ENCODE data around the gene RNF183. TPM values are rescaled to one million over a fixed set of nuclear protein-coding genes. Genes with fewer than 3 reads are reported as not detected.

The RNF183 gene
- total RNA-seq, 1 experiment from 2014 or later, result 0.95 TPM

GRCh38 chr9:113293285-113293878 lies 9.8 kb downstream of the RNF183 start:
- no peak for DNase-seq (ENCODE audit: low read depth)
- in situ Hi-C loops (cut with HindIII; ENCODE audit: low pct_unique_long_range_greater_than_20kb, low sequenced_read_pairs), result no loop called here

- DNase-seq (ENCODE audit: low read depth), result no peak
- in situ Hi-C loops (cut with HindIII; ENCODE audit: low pct_unique_long_range_greater_than_20kb, low sequenced_read_pairs), result no loop called here
Observed at GRCh38 chr9:113290052-113290607, 13.0 kb downstream of the RNF183 start.

DNA sequence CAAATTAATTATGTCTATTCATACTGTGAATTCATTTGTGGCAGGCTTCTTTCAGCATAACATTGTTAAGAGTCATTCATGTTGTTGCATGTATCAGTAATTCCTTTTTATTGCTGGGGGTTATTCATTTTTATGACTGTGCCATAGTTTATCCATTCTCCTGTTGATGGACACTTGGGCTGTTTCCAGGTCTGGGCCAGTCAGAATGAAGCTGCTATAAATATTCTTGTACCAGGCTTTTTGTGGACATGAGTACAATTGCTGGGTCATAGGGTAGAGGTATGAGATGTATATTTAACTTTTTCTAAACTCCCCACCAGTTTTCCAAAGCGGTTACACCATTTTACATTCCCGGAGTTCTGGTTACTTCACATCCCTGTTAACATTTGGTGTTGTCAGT lies 14.1 kb downstream of the RNF183 start:
- in situ Hi-C loops (cut with HindIII; ENCODE audit: low pct_unique_long_range_greater_than_20kb, low sequenced_read_pairs), result no loop called here
- DNase-seq (ENCODE audit: low read depth), result no peak

DNA sequence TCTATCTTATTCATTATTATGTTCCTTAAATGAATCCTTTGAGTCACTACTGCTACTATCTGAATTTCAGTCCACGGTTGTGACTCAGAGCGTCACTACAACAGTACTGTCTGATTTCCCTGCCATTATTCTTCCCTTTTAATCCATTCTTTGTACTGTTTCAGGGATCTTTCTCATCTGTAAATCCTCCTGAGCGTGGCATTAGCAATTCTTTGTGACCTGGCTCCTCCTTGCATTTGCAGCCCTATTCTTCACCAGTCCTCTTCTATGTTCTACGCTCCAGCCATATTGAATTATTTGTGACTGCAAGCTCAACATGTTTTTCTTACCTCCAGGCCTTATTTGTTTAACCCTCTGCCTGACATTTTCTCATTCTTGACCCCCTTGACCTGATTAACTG lies 21.8 kb downstream of the RNF183 start:
- no peak for DNase-seq (ENCODE audit: low read depth)
- in situ Hi-C loops (cut with HindIII; ENCODE audit: low pct_unique_long_range_greater_than_20kb, low sequenced_read_pairs), result no loop called here

DNA sequence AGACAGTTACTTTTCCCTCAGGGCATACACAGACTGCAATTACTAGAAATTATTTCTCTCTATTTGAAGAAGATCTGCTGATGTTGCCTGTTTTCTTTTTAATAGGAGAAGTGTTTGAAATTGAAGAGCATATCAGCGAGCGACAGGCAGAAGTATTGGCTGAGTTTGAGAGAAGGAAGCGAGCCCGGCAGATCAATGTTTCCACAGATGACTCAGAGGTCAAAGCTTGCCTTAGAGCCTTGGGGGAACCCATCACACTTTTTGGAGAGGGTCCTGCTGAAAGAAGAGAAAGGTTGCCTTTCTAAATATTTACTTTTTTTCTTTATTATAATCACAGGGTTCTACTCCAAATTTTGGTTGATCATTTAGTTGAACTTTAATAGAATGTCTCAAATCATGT lies 24.3 kb downstream of the RNF183 start:
- in situ Hi-C loops (cut with HindIII; ENCODE audit: low pct_unique_long_range_greater_than_20kb, low sequenced_read_pairs), result no loop called here
- no peak for DNase-seq (ENCODE audit: low read depth)

- in situ Hi-C loops (cut with HindIII; ENCODE audit: low pct_unique_long_range_greater_than_20kb, low sequenced_read_pairs), result no loop called here
- peak; percentile 97 for DNase-seq (ENCODE audit: low read depth)
Observed at GRCh38 chr9:113275157-113276131, 27.7 kb downstream of the RNF183 start, which contains the start of the genes CDC26 and PRPF4. Gene CDC26 (minus strand): TSS chr9:113275572. CDS start chr9:113272507, 3,065 bp downstream. Gene PRPF4 (plus strand): TSS chr9:113275658. CDS start chr9:113275744, 86 bp downstream.

DNA sequence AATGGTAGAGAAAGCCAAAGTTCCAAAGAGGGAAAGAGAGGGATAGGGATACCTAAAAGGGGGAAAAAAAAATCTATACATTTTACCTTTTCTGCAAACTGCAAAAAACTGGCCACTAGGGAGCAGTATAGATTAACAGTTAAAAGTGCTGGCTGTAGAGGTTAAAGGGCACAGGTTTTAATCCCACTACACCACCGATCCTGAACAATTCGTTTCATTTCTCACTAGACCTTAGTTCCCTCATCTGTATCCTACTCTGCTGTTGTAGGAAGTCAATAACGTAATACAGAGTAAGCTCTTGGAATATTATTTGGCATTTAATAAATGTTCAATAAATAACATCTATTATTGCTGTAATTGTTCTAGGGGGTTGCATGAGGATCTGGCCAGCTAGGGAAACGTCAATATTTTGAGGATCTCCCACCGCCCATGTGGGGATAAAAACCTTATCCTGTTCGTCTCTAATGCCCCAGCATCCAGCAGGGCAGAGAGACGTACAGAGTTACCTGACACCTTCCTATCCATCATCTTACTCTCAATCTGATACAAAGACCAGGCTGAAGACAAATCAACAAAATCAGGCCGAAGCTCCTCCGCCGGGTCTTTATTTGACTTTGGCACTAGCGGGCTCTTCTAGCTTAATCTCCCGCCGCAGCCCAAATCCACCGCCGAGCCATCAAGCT lies 28.6 kb downstream of the RNF183 start:
- DNase-seq (ENCODE audit: low read depth), result peak; percentile 58
- in situ Hi-C loops (cut with HindIII; ENCODE audit: low pct_unique_long_range_greater_than_20kb, low sequenced_read_pairs), result no loop called here

- no peak for DNase-seq (ENCODE audit: low read depth)
- in situ Hi-C loops (cut with HindIII; ENCODE audit: low pct_unique_long_range_greater_than_20kb, low sequenced_read_pairs), result no loop called here
Observed at GRCh38 chr9:113269871-113270270, 33.3 kb downstream of the RNF183 start.

DNA sequence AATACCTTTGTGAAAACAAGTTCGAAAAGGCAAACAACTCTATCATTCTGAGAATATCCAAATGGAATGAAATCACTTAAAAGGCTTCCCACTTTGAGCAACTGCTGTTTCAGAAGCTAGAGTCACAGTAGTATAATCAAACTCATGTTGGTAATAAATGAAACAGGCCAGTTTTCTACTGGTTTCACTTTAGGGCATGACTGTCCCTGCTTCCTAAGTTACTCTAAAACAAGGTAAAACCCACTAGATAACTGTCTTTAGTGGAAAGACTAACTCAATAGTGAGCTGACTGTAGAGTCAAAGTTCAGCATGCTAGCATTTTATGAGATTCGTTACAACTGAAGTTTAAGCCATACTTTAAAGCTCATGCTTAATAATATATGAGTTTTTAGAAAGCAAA lies 33.8 kb downstream of the RNF183 start:
- in situ Hi-C loops (cut with HindIII; ENCODE audit: low pct_unique_long_range_greater_than_20kb, low sequenced_read_pairs), result no loop called here
- DNase-seq (ENCODE audit: low read depth), result no peak

DNA sequence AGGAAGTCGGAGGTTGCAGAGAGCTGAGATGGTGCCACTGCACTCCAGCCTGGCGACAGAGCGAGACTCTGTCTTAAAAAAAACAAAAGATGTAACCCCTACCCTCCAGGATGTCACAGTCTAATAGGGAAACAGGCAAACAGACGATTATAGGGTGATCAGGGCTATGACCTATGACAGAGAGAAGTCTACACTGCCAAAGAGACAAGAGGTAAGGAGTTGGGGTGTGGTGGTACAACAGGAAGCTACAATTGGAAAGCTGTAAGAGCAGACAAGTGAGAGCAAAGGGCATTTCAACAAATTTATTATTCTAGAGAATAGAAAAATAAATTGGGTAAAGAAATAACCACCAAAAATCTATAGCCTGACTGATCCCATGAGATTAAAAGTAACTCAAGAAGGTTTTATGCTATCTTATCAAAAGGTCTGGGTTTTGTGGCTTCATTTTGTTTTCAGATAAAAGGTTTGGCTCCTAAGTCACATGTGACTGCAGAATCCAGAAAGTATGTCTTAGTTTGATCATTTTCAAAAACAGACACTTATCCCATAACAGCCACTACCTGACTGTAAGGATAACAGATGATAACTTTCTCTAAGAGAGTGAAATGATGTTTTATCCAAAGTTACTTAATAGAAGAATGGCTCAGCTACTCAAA lies 35.1 kb downstream of the RNF183 start:
- in situ Hi-C loops (cut with HindIII; ENCODE audit: low pct_unique_long_range_greater_than_20kb, low sequenced_read_pairs), result no loop called here
- no peak for DNase-seq (ENCODE audit: low read depth)

- in situ Hi-C loops (cut with HindIII; ENCODE audit: low pct_unique_long_range_greater_than_20kb, low sequenced_read_pairs), result no loop called here
- no peak for DNase-seq (ENCODE audit: low read depth)
Observed at GRCh38 chr9:113266174-113266573, 37.0 kb downstream of the RNF183 start.

GRCh38 chr9:113261917-113262671 lies 41.1 kb downstream of the RNF183 start:
- no peak for DNase-seq (ENCODE audit: low read depth)

GRCh38 chr9:113258282-113258681 lies 44.9 kb downstream of the RNF183 start:
- in situ Hi-C loops (cut with HindIII; ENCODE audit: low pct_unique_long_range_greater_than_20kb, low sequenced_read_pairs), result no loop called here
- no peak for DNase-seq (ENCODE audit: low read depth)

More at GRCh38 chr9:113261917-113262671, 41.1 kb downstream of the RNF183 start:
- in situ Hi-C loops (cut with HindIII; ENCODE audit: low pct_unique_long_range_greater_than_20kb, low sequenced_read_pairs), result no loop called here

- DNase-seq (ENCODE audit: low read depth), result no peak
- in situ Hi-C loops (cut with HindIII; ENCODE audit: low pct_unique_long_range_greater_than_20kb, low sequenced_read_pairs), result no loop called here
Observed at GRCh38 chr9:113257863-113258262, 45.3 kb downstream of the RNF183 start.

- in situ Hi-C loops (cut with HindIII; ENCODE audit: low pct_unique_long_range_greater_than_20kb, low sequenced_read_pairs), result no loop called here
- no peak for DNase-seq (ENCODE audit: low read depth)
Observed at GRCh38 chr9:113255438-113255837, 47.7 kb downstream of the RNF183 start.

DNA sequence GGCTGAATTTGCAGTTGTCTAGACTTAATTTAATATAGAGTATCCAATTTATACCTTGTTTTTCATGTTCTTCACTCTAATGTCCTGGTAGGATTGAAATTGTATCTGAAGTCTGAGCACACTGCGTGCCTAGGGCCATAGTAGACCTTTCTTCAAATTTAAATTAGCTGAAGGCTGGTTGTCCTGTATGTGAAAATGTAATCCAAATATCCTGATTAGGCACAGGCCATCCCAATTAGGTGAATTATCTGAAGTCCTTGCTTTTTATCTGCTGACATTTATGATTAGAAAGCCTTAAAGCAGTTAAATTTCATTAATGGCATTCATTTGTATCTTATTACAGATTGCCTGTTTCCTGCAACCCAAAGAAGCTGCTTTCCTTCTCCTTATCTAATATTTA lies 48.2 kb downstream of the RNF183 start:
- in situ Hi-C loops (cut with HindIII; ENCODE audit: low pct_unique_long_range_greater_than_20kb, low sequenced_read_pairs), result no loop called here
- DNase-seq (ENCODE audit: low read depth), result no peak

GRCh38 chr9:113250807-113251206 lies 52.4 kb downstream of the RNF183 start:
- no peak for DNase-seq (ENCODE audit: low read depth)
- in situ Hi-C loops (cut with HindIII; ENCODE audit: low pct_unique_long_range_greater_than_20kb, low sequenced_read_pairs), result no loop called here
